NCI-H2196 (cell line): ENCODE data around the gene TOM1L2.
"Not testable (repeated sequence)": the region's sequence is repeated elsewhere in the genome, so short reads cannot be mapped to it uniquely, and the experiment has no call there.

Source experiments
- DNase-seq: peaks from one replicate; lab custom pipeline; 2025; ENCODE audit not compliant: unreplicated experiment; lab: John Stamatoyannopoulos, UW

Gene TOM1L2

GRCh38 chr17:17924857-17925250 lies 47.3 kb downstream of the TOM1L2 start:
- DNase-seq: no peak

DNA sequence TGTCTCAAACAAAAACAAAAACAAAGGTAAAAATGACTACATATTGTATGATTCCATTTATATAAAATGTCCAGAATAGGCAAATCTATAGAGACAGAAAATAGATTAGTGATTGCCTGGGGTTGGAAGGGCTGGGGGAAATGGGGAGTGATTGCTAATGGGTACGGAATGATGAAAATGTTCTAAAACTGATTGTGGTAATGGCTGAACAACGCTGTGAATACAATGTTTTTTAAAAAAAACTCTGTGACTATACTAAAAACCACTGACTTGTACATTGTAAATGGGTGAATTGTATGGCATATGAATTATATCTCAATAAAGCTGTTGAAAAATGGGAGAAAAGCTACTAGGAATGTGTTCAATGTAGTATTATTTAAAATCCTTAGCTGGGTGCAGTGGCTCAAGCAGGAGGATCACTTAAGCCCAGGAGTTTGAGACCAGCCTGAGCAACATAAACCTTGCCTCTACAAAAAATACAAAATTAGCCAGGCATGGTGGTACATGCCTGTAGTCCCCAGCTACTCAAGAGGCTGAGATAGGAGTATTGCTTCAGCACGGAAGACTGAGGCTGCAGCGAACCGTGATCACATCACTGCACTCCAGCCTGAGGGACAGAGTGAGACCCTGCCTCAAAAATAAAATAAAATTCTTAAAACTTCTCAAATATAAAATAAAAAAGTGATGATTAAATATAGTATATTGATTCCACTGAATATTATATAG lies 47.9 kb downstream of the TOM1L2 start:
- no peak for DNase-seq

DNA sequence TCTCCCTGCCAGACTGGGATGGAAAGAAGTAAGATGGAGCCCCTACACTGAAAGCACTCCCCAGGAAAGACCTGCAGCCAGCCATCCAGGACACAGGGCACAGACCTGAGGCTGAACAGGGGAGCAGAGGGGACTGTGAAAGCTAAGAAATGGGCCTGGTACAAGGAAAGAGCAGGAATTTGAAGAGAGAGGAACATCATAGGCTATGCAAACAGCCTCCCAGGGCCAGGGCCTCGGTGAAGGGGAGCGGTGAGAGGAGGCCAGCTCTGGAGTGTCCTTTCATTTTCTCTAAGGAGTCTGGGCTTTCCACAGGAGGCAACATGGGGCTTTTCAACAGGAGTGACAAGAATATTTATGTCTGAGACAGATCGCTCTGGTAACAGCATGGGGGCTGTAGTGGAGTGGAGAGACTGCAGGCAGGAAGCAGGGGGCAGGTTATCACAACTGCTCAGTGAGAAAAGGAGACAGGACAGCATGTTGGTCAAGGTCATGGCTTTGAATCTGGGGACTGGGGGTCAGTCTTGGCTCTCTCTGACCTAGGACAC lies 50.1 kb downstream of the TOM1L2 start:
- DNase-seq: no peak

DNA sequence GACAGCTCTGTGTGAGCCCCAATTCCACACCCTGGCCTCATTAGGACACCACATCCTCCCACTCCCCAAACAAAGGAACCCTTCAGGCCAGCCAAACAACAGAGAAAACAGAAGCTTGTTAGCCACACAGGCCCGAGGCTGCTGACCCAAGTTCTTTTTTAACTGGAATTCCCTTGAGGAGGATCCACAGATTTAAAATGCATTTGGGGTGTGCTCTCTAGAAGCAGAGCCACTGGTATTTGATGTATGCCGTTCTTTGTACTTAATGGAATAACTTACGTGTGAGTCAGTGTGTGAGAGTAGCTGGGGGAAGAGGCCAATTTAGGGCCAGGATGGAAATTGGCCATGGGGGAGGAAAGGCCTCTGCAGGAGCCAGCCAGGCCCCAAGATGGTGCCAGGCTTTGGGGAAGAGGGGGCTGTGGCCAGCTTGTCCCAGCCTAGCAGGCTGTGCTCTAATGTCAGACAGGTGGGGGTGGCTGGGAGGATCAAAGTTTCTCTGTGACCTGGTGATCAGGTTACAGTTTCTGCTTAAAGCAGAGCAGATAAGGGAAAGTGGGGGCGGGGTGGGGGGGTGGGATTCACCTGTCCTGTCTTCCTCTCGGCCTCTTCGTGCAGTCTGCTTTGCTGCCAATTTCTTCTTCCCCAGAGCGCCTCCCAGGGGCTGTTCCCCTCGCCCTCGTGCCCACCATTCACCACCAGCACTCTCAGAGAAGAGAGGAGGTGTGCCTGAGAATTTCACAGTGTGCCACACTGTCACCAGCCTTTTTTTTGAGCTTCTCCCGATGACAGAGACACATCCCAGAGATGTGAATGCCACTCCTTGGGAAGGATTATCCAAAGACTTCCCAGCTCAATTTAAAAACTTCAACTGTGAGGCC lies 50.8 kb downstream of the TOM1L2 start:
- no peak for DNase-seq

DNA sequence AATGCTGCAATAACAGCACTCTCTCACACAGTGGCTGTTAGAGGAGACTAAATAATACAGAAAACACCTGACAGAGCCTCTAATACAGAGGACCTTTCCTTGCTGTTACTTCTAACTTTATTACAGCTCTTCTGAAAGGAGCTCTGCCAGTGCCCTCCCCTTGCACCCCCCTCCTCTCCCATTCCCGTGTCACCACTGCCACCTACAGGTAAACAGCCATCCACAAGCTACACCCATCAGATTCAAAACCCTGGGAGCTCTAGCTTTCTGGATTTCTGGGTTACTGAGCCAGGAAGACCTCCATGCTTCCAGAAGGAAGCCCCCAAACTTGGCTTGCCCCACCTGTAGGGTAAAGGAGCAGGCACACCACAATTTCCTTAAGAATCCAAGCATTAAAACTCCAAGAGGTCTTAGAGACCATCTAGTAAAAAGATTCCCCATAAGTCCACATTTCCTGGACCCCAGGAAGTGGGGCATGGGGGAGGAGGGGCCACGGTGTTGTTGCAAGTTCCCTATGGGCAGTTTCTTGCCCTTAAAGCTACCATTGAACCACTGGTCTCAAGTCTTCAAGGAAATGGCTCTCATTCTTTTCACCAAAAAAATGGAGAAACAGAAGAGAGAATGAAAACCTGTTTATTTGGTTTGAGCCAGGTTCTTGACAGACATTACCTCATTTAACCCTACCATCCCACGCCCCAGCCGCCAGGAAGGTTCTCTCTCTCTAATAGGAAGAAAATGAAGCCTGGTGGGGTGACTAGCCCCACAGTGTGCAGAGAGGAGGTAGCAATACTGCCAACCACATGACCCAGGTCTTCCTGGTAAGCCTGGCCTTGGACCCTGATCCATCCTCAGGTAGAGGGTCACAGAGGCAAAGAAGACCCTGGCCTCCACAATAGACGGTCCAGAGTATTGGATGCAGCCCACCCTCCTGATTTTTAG lies 52.8 kb downstream of the TOM1L2 start:
- DNase-seq: peak; percentile 52

DNA sequence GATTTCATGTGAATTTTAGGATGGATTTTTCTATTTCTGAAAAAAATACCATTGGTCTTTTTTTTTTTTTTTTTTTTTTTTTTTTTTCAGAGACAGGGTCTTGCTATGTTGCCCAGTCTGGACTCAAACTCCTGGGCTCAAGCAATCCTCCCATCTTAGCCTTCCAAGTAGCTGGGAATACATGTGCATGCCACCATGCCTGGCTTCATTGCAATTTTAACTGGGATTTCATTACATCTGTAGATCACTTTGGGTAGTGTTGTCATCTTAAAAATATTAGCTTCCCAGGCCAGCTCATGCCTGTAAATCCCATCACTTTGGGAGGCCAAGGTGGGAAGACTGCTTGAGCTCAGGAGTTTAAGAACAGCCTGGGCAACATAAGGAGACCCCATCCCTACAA lies 54.8 kb downstream of the TOM1L2 start:
- DNase-seq: no peak

- DNase-seq: no peak
These were observed 57.0 kb downstream of the TOM1L2 start for GRCh38 chr17:17915183-17915582.

- DNase-seq: peak; percentile 77
These were observed 58.4 kb downstream of the TOM1L2 start for GRCh38 chr17:17913695-17914332.

DNA sequence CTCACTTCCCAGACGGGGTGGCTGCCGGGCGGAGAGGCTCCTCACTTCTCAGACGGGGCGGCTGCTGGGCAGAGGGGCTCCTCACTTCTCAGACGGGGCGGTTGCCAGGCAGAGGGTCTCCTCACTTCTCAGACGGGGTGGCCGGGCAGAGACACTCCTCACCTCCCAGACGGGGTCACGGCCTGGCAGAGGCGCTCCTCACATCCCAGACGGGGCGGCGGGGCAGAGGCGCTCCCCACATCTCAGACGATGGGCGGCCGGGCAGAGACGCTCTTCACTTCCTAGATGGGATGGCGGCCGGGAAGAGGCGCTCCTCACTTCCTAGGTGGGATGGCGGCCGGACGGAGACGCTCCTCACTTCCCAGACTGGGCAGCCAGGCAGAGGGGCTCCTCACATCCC lies 59.9 kb downstream of the TOM1L2 start:
- DNase-seq: not testable (repeated sequence)

- DNase-seq: peak; percentile 4
These were observed 61.1 kb downstream of the TOM1L2 start for GRCh38 chr17:17911001-17911613.

DNA sequence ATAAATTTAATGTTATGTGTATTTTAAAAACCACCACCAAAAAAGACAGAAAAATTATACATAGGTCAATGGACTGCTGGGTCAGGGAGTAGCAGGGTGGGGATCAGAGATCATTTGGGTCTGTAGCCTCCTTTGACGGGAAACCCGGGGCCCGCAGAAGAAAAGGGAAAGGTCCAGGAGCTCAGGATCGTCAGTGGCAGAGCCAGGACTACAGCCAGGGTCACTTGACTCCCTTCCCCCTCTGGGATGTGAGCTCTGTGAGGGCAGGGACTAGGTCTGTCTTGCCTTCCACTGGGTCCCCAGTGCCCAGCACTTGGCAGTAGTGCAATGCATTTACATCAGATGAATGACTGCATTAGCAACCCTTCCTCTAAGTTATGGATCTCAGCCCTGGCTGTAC lies 62.1 kb downstream of the TOM1L2 start:
- no peak for DNase-seq

- no peak for DNase-seq
These were observed 63.1 kb downstream of the TOM1L2 start for GRCh38 chr17:17909078-17909477.

- DNase-seq: peak; percentile 25
These were observed 64.7 kb downstream of the TOM1L2 start for GRCh38 chr17:17907469-17907868.

GRCh38 chr17:17906418-17907215 lies 65.6 kb downstream of the TOM1L2 start:
- DNase-seq: no peak

DNA sequence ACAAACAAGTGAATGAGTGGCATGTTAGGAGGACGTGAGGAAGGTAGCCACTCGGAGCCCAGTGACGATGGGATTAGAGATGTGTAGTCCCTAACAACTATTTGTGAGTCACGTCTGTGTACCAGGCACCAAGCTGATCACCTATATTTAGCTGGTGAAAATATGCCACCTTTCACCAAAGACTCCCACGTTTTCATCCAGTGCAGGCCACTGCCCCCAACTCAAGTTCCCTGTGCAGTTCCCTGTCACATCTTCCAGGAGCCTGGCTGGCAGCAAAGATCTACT lies 67.2 kb downstream of the TOM1L2 start:
- no peak for DNase-seq

DNA sequence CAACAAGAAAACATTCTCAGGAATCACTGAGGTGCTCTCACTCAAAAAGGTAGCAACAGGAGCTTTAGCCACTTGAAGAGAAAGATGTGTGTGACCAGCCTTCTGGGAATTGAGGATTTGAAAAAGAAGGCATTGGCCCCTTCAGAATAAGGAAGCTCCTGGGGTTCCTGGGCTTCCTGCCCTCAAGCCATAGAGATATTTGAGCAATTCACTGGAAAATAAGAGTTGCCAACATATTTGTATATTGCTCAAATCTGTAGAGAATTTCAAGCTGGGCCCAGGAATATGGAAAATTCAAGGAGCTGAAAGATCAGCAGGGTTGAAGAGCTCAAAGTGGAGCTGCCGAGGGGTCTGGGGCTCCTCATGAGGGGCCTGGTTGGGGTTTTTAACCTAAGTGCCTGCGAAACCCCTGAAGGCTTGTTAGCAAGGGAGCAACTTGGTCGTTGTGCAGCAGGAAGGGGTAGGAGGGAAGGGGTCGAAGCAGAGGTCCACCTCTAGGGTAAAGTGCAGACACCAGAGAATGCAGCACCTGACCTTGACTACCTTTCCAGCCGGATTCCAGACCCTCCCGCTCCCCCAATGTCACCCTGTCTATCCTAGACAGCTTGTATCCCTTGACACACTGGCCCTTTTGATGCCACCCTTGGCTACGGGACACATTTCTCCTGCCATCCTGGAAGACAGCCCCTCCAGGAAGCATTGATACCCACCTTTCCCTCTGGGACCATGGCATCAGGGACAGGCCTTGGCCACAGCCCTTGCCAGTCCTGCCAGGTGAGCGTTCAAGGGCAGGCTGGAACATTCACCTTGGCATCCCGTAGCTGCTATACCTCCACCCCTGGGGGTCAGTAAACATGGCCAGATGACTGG lies 67.8 kb downstream of the TOM1L2 start:
- DNase-seq: no peak

GRCh38 chr17:17902877-17903276 lies 69.3 kb downstream of the TOM1L2 start:
- DNase-seq: no peak

DNA sequence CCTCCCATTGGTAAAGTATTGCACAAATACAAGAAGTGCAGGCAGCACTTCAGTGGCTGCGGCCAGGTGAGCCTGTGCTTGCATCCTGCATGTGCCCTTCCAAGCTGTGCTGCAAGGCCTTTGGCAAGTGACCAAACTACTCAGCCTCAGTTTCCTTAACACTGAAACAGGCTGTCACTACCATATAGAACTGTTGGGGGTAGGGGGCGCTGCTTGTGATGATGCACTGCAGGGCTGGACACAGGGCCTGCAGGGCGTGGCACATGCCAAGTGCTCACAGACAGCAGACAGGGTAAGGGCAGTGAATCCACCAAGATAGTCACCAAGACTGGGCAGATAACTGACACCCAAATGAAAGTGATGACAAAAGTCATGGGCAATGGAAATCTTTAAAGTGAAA lies 69.8 kb downstream of the TOM1L2 start:
- DNase-seq: no peak
